H1 (cell line): ENCODE results near the gene PHACTR1.

Source experiments
- CBX5 ChIP-seq: fragments of 300-800, 300-1000 bp; sonication (generic); IDR thresholded peaks from 2 replicates; pipeline ENCODE4 v1.7.1; 2016; ENCODE audit warnings: antibody characterized with exemption, low read length, low read depth
- CEBPB ChIP-seq: IDR thresholded peaks from 2 replicates; pipeline ENCODE4 v1.6.1; 2012; ENCODE audit warnings: low read depth, low read length
- CTCF ChIP-seq, 3 experiments: IDR thresholded peaks; 1 replicate in 2 of 3; 2 replicates in 1 of 3; pipeline versions ENCODE4 v1.5.1 to v1.6.1; 2011; ENCODE audit warnings: low read length in 3 of 3, mild to moderate bottlenecking in 3 of 3, inconsistent platforms in 2 of 3, low read depth in 1 of 3, moderate library complexity in 1 of 3; ENCODE audit not compliant: insufficient read depth in 1 of 3; ENCODE audit errors: control extremely low read depth in 1 of 3
- EZH2 ChIP-seq: fragments of 200-600 bp; sonication (generic); IDR thresholded peaks from 2 replicates; pipeline ENCODE4 v1.7.1; 2012; ENCODE audit warnings: low read depth, mild to moderate bottlenecking, moderate library complexity, low read length, inconsistent platforms; ENCODE audit not compliant: severe bottlenecking
- PHF8 ChIP-seq: fragments of 200-600 bp; sonication (generic); conservative IDR thresholded peaks from 2 replicates; pipeline ENCODE4 v1.7.1; 2012; ENCODE audit warnings: low read depth, mild to moderate bottlenecking, inconsistent platforms, low read length, moderate library complexity
- POLR2A ChIP-seq, 2 experiments: IDR thresholded peaks; 1 replicate in 1 of 2; 2 replicates in 1 of 2; pipeline ENCODE4 v1.6.1; 2011; ENCODE audit warnings: low read depth in 2 of 2, low read length in 2 of 2, mild to moderate bottlenecking in 2 of 2; ENCODE audit errors: control extremely low read depth in 1 of 2
- SIX5 ChIP-seq: IDR thresholded peaks from 2 replicates; pipeline ENCODE4 v1.6.1; 2011; ENCODE audit warnings: mild to moderate bottlenecking, low read depth, low read length
- TAF1 ChIP-seq: IDR thresholded peaks from 2 replicates; pipeline ENCODE4 v1.6.1; 2011; ENCODE audit warnings: mild to moderate bottlenecking, low read depth, low read length
- TCF12 ChIP-seq: IDR thresholded peaks from 2 replicates; pipeline ENCODE4 v1.6.1; 2011; ENCODE audit warnings: low read depth, mild to moderate bottlenecking, low read length
- ZNF274 ChIP-seq: IDR thresholded peaks from 2 replicates; pipeline ENCODE4 v1.7.0; 2012; ENCODE audit warnings: low read length, borderline replicate concordance; ENCODE audit errors: extremely low read depth

DNA sequence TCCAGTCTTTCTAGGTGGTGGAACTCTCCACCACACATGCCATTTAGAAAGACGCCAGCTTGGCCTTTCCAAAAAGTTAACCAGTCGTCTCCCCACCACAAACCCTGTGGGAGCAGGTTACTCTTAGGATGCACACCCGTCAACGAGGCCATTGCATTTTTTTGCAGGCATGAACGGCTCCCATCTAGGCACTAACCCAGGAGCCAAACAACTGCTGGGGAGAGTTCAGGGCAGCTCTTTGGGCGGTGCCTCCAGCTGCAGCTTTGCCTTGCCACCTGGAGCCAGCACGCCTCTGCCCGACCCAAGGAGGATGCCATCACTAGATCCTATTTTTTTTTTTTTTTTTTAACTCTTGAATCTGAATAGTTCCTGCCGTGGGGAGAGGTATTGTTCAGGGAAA is 571.9 kb downstream of the PHACTR1 start:
- TF ChIP-seq TAF1 (no peak), CEBPB (no peak), POLR2A (IDR thresholded peaks at IDR 0.05; ENCODE audit: control extremely low read depth in 1 of 2, low read depth in 2 of 2, low read length in 2 of 2) (no peak), CBX5 (no peak), CTCF (IDR thresholded peaks at IDR 0.05; ENCODE audit: control extremely low read depth in 1 of 3, insufficient read depth in 1 of 3, low read depth in 1 of 3, low read length in 3 of 3) (no peak), PHF8 (no peak), EZH2 (no peak), TCF12 (no peak), SIX5 (no peak), ZNF274 (no peak)
